DLD1 (cell line): ENCODE measurements around the gene DERL3.

Experiments
- in situ Hi-C: cut with HindIII; loops from 2 replicates; pipeline ENCODE4 v1.10.0; 2017; ENCODE audit warnings: low sequenced_read_pairs

DERL3 gene

GRCh38 chr22:23806837-23807236, 32.0 kb downstream of the DERL3 start:
- in situ Hi-C loops = no loop called here

GRCh38 chr22:23804781-23805291, 34.0 kb downstream of the DERL3 start:
- in situ Hi-C loops = no loop called here

- in situ Hi-C loops = no loop called here
Observed at GRCh38 chr22:23803001-23803819, 35.6 kb downstream of the DERL3 start.

- in situ Hi-C loops = no loop called here
Observed at GRCh38 chr22:23801886-23802377, 36.9 kb downstream of the DERL3 start.

DNA sequence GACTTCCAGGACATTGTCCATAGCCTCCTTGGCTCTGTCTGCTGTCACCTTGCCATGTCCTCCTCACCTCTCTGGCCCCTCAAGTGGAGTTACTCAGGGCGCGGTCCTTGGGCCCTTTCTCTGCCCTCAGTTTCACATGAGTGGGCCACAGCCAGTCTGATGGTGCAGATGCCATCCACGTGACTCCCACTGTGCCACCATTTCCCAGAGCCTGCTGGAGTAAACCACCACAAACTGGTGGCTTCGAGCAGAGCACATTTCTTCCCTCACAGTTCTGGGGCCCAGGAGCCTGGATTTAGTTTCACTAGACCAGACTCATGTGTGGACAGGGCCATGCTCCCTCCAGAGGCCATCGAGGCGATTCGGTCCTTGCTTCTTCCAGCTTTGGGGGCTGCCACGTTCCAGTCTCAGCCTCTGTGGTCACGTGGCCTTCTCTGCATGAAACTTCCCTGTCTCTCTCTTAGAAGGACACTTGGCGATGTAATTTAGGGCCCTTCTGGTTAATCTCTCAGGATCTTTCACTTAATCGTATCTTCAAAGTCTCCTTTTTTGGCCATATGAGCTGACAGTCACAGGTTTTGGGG, 37.5 kb downstream of the DERL3 start:
- in situ Hi-C loops = no loop called here

GRCh38 chr22:23800297-23801237, 38.2 kb downstream of the DERL3 start:
- in situ Hi-C loops = no loop called here

- in situ Hi-C loops = no loop called here
Observed at GRCh38 chr22:23796461-23796860, 42.3 kb downstream of the DERL3 start.

- in situ Hi-C loops = no loop called here
Observed at GRCh38 chr22:23793326-23793725, 45.5 kb downstream of the DERL3 start.

GRCh38 chr22:23791738-23792645, 46.8 kb downstream of the DERL3 start:
- in situ Hi-C loops = no loop called here

- in situ Hi-C loops = no loop called here
Observed at GRCh38 chr22:23790819-23791737, 47.7 kb downstream of the DERL3 start.

- in situ Hi-C loops = no loop called here
Observed at GRCh38 chr22:23789638-23790037, 49.2 kb downstream of the DERL3 start.

GRCh38 chr22:23789121-23789520, 49.7 kb downstream of the DERL3 start:
- in situ Hi-C loops = no loop called here

DNA sequence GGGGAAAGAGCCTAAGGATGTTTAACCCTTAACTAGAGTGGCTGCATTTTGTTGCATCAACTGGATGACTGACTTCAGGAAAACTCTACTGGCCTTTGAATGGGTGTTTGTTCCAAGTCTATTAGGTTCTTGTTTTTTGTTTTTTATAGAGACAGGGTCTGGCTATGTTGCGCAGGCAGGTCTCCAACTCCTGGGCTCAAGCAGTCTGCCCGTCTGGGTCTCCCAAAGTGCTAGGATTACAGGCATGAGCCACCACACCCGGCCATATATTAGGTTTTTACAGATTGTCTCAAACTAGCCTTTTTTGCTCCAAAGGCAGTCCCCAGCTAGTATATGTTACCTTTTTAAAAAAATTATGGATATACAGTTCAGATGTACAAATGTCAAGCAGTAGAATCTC, 50.9 kb downstream of the DERL3 start:
- in situ Hi-C loops = no loop called here

GRCh38 chr22:23787600-23787896, 51.3 kb downstream of the DERL3 start:
- in situ Hi-C loops = no loop called here

DNA sequence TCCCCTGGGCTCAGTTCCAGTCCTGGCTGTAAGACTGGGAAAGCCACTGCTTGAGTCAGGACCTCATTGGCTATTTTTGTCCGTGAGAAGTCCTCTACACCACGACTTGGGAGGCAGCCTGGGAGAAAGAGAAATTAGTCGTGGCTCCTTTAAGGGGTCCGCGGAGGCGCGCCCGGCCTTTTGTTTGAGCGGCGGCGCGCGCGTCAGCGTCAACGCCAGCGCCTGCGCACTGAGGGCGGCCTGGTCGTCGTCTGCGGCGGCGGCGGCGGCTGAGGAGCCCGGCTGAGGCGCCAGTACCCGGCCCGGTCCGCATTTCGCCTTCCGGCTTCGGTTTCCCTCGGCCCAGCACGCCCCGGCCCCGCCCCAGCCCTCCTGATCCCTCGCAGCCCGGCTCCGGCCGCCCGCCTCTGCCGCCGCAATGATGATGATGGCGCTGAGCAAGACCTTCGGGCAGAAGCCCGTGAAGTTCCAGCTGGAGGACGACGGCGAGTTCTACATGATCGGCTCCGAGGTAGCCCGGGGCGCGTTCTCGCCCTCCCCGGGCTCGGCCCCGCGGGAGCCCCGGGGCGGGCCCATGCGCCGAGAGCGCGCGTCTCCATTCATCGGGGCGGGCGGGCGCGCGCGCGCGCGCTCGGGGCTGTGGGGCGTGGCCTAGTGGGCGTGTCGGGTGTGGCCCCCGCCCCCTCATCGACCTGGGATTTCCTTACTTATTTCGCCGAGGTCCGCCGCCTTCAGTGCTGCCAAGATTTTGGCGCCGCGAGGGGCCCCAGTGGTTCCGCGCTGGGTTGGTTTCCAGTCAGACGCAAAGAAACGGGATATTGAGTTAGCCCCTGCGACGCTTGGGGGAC, 51.8 kb downstream of the DERL3 start, which contains the start of gene SMARCB1:
Gene SMARCB1 (plus strand): TSS at position 215 of the 848 bp plus-strand sequence. CDS start 204 bp downstream, at position 419.
- in situ Hi-C loops = no loop called here

DNA sequence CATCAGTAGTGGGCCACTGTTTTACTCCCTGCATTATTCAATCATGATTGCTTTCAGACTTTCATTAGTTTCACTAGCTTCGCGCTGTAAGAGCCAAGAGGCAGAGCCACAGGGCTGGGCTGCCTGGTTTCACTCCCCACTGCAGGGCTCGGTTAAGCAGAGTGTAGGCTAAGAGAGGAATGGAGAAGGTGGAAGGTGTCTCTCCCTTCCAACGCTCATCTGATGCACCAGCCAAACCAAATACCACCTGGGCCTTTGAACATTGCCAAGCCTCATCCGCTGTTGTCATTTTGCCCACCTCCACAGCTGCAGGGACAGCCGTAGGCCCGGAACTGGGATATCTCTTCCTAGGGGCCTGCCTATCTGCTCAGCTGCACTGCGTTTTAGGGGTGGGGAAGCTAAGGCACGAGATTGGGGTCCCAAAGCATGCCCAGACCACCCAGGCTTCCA, 52.5 kb downstream of the DERL3 start:
- in situ Hi-C loops = no loop called here
